GM21723 (cell line): ENCODE measurements around the gene PRPF8.

Experiments used
- ATAC-seq: cut with Tn5 transposase; IDR thresholded peaks from one replicate; pipeline ENCODE4 v1.9.1; 2021; ENCODE audit warnings: mild to moderate bottlenecking, moderate library complexity; ENCODE audit not compliant: unreplicated experiment

The PRPF8 gene

GRCh38 chr17:1646199-1646875 lies 38.3 kb downstream of the PRPF8 start:
- ATAC-seq = no peak

- ATAC-seq = no peak
These were observed 39.2 kb downstream of the PRPF8 start, which contains the start of gene SCARF1 for GRCh38 chr17:1645207-1646171. Gene SCARF1 (minus strand): TSS chr17:1645732. CDS start chr17:1645697, 35 bp downstream.

- no peak for ATAC-seq
These were observed 40.0 kb downstream of the PRPF8 start for GRCh38 chr17:1644493-1645206.

GRCh38 chr17:1643999-1644492 lies 40.6 kb downstream of the PRPF8 start:
- ATAC-seq = no peak

- ATAC-seq = no peak
These were observed 41.2 kb downstream of the PRPF8 start for GRCh38 chr17:1643293-1643998.

- no peak for ATAC-seq
These were observed 43.6 kb downstream of the PRPF8 start for GRCh38 chr17:1641065-1641403.

- no peak for ATAC-seq
These were observed 44.2 kb downstream of the PRPF8 start for GRCh38 chr17:1640329-1641064.

GRCh38 chr17:1639549-1640180 lies 45.0 kb downstream of the PRPF8 start:
- no peak for ATAC-seq

GRCh38 chr17:1638624-1639300 lies 45.9 kb downstream of the PRPF8 start:
- no peak for ATAC-seq

- no peak for ATAC-seq
These were observed 46.5 kb downstream of the PRPF8 start for GRCh38 chr17:1638171-1638590.

- ATAC-seq = no peak
These were observed 47.9 kb downstream of the PRPF8 start for GRCh38 chr17:1636732-1637285.

GRCh38 chr17:1635675-1636465 lies 48.8 kb downstream of the PRPF8 start:
- ATAC-seq = no peak

GRCh38 chr17:1634841-1635650 lies 49.6 kb downstream of the PRPF8 start:
- ATAC-seq = no peak

- ATAC-seq = no peak
These were observed 54.0 kb downstream of the PRPF8 start for GRCh38 chr17:1630662-1631061.

GRCh38 chr17:1629504-1630310 lies 55.0 kb downstream of the PRPF8 start:
- no peak for ATAC-seq

- ATAC-seq = peak; percentile 52
These were observed 55.7 kb downstream of the PRPF8 start for GRCh38 chr17:1628856-1629503.
